Fibroblast of villous mesenchyme (primary cell): ENCODE results near the gene FAM163B. TPM values are rescaled to one million over a fixed set of nuclear protein-coding genes. Genes with fewer than 3 reads are reported as not detected.

ENCODE experiments used
- DNase-seq: peaks from one replicate; pipeline ENCODE4 v3.0.0-alpha.2; 2010; ENCODE audit warnings: low read depth
- H3K4me3 ChIP-seq: 2 replicates; pipeline ENCODE4 v1.5.1; 2011; ENCODE audit warnings: low read depth, mild to moderate bottlenecking, low read length
- CTCF ChIP-seq: IDR thresholded peaks from 2 replicates; pipeline ENCODE4 v1.5.1; 2012; ENCODE audit warnings: low read depth, mild to moderate bottlenecking, low read length; ENCODE audit not compliant: insufficient read depth
- total RNA-seq: library from RNA; depleted of rRNA; stranded (reverse); fragments of >200 nt; gene quantifications from 2 replicates; pipeline ENCODE4 v1.2.3, GENCODE V29; 2012

The FAM163B gene
- total RNA-seq, 1 donor: not detected

- no peak for TF ChIP-seq CTCF
- H3K4me3 ChIP-seq: no peak overlapping the region
- no peak for DNase-seq
Measured at GRCh38 chr9:133531293-133531692, 77.9 kb downstream of the FAM163B start.

GRCh38 chr9:133529874-133530273 lies 79.3 kb downstream of the FAM163B start:
- no peak overlapping the region for H3K4me3 ChIP-seq
- DNase-seq: no peak
- no peak for TF ChIP-seq CTCF

- no peak for TF ChIP-seq CTCF
- H3K4me3 ChIP-seq: no peak overlapping the region
- DNase-seq: no peak
Measured at GRCh38 chr9:133529457-133529856, 79.7 kb downstream of the FAM163B start.

GRCh38 chr9:133528876-133529241 lies 80.3 kb downstream of the FAM163B start:
- TF ChIP-seq CTCF: no peak
- no peak overlapping the region for H3K4me3 ChIP-seq
- DNase-seq: no peak

GRCh38 chr9:133528001-133528875 lies 81.0 kb downstream of the FAM163B start:
- no peak for DNase-seq

GRCh38 chr9:133527444-133527920 lies 81.7 kb downstream of the FAM163B start:
- peak; percentile 46 for DNase-seq
- H3K4me3 ChIP-seq: no peak overlapping the region
- TF ChIP-seq CTCF: no peak

More at GRCh38 chr9:133528001-133528875, 81.0 kb downstream of the FAM163B start:
- no peak for TF ChIP-seq CTCF
- no peak overlapping the region for H3K4me3 ChIP-seq

Other genes with a start within 250 kb of the FAM163B start
- 403 and 513 TPM in 2 replicates for gene SURF4, start 233.3 kb downstream of the FAM163B start, total RNA-seq
- 0.32 and 2.6 TPM in 2 replicates for gene STKLD1, start 233.0 kb downstream of the FAM163B start, total RNA-seq
- 10.0 and 12.5 TPM in 2 replicates for gene REXO4, start 191.4 kb downstream of the FAM163B start, total RNA-seq
- 1.3 TPM in 2 replicates for gene ADAMTS13, start 187.0 kb downstream of the FAM163B start, total RNA-seq
- 3.9 and 7.7 TPM in 2 replicates for gene CACFD1, start 149.4 kb downstream of the FAM163B start, total RNA-seq
- gene SLC2A6, start 130.3 kb downstream of the FAM163B start, total RNA-seq: 35.4 and 41.9 TPM in 2 replicates
- not detected in 2 replicates for gene MYMK, start 84.4 kb downstream of the FAM163B start, total RNA-seq
- under 0.01 and 0.32 TPM in 2 replicates for gene ADAMTSL2, start 74.7 kb downstream of the FAM163B start, total RNA-seq
- not detected in 2 replicates for gene DBH, start 27.0 kb upstream of the FAM163B start, total RNA-seq
- gene SARDH, start 129.0 kb upstream of the FAM163B start, total RNA-seq: 5.5 and 6.0 TPM in 2 replicates